Body of pancreas (tissue), 4 donors: ENCODE measurements around the gene PTH1R.

Experiments
- CTCF ChIP-seq, 7 experiments: fragments of 450-650 bp in 4 of 7; fragments of 200-600 bp in 3 of 7; sonication (generic) in 3 of 7; IDR thresholded peaks; one replicate each; pipeline ENCODE4 v1.5.1; 2016 to 2019; ENCODE audit warnings: antibody characterized with exemption in 7 of 7
- POLR2A ChIP-seq, 3 donors: fragments of 450-650 bp; IDR thresholded peaks; one replicate each; pipeline ENCODE4 v1.6.1; 2016; ENCODE audit warnings: antibody characterized with exemption in 3 of 3, mild to moderate bottlenecking in 2 of 3

GRCh38 chr3:46942076-46942475 is 64.6 kb downstream of the PTH1R start:
- TF ChIP-seq CTCF (IDR thresholded peaks at IDR 0.05) (no peak), POLR2A (IDR thresholded peaks at IDR 0.05) (no peak)
